Kasumi-1 (cell line): ENCODE results near the gene PROCA1.

Experiments
- DNase-seq, 2 experiments: peaks; one replicate each; lab custom pipeline; 2025; lab: John Stamatoyannopoulos, UW

The PROCA1 gene, protein sequence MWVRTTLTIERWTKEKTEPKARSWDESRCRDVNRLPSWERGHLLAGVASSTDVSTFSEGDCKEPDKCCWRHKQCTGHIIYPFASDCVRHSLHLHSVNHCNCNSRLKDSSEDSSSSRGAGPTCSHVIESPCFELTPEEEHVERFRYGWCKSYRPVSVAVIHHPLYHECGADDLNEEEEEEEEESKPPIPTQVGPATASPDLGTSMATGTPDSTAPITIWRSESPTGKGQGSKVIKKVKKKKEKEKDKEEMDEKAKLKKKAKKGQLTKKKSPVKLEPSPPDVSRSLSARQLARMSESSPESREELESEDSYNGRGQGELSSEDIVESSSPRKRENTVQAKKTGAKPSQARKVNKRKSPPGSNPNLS

DNA sequence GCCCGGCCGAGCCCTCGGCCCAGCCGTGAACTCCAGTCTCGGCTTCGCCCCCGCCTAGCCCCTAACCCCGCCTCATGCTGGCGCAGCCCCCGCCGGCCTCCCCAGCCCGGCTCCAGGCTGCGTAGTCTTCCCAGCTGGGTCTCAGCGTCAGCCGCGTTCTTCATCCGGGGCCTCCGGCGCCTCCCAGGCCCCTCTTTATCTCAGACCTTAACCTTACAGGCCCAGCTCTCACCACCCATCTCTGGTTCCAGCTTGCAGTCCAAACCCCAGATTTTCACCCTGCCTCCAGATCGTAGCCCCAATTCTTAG, at the start of gene PROCA1:
Gene PROCA1, minus strand, starts transcription at position 166 of the 309 bp plus-strand sequence. CDS start 228 bp downstream, outside the sequence.
- peak; percentile 58 to 59 for DNase-seq

DNA sequence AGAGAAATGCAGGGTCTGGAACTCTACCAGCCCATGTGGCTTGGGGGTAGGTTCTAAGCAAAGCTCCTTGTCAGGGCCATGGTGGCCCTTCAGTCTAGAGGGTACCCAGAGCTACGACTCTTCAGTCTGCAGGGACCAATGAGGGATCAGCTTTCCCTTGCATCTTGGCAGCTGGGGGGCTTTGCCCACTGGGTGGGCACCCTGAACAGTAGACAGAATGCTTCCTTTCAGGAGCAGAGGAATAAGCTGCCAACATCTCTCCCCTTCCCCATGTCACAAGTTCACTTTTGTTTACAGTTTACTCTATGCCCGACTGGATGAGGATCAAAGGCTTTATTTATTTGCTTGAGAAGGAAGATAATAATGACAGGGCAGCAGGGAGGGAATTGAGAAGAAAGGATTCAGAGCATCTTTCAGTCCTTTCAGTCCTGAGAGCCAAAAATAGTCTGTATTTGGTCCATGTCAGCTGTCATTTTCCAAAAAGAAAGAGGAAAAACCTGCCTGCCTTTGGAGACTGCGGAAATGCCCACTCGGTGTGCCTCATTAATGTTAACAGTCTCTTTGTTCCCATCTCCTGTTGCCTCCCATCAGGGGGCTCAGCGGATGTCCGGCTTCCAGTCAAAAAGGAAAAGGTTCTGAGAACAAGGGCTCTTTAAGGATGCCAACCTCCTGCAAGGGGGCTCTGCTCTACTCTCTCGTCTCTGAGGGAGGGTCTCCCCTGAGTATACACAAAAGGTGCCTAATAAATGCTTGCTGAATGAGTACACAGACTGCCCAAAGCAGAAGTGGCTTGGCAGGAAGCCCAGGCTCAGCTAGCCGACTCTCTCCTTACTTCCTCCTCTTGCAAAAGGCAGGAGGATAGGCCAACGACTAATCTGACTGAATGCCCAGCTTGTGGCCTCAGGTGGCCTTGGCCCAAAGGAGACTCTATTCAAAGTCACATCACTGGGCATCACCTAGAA, 49.2 kb upstream of the PROCA1 start:
- DNase-seq = peak; percentile 69 to 79

- no peak for DNase-seq
These were observed 47.7 kb upstream of the PROCA1 start for GRCh38 chr17:28759256-28759865.

GRCh38 chr17:28758411-28759121, 46.9 kb upstream of the PROCA1 start:
- no peak for DNase-seq

GRCh38 chr17:28756049-28756804, 44.5 kb upstream of the PROCA1 start:
- DNase-seq = no peak

- no peak for DNase-seq
These were observed 43.8 kb upstream of the PROCA1 start for GRCh38 chr17:28755486-28755885.

- DNase-seq = no peak
These were observed 40.1 kb upstream of the PROCA1 start for GRCh38 chr17:28751600-28752366.

DNA sequence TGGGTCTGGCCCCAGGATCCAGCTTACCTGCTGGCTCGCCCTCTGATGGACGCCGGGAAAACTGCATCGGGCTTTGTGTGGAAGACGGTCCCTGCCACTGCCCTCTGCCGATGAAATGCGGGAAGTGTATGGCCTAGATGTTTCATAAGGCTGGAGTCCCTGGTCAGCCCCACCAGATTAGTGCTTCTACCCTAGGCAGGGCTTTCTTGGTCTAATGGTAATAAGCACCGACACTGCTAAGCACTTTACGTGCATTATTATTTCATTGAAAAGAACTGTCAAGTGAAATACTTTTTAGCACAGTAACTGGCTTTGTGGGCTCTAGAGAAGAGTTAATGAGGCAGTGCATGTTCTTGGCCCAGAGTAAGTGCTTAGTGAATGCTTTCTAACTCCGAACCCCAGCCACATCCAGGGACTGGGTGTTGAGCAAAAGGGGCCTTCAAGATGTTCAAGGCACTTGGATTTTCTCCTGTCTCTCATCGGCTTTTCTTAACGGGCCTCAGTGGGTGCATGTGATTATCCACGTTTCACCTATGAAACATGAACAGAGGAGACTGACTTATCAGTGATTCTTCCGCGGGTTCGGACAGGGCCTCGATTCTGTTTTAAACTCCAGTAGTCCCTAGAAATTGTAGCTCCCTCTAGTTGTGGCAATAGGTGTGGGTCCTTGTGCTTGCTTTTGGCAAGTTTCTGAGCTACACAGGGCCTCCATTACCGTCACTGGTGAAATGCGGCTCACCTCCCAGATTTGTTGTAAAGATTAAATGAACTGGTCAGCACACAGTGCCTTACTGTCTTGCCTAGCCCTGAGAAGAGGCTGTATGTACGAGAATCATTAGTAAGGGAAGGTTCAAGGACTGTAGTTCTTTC, 38.7 kb upstream of the PROCA1 start:
- DNase-seq = peak; percentile 89 to 90

- no peak for DNase-seq
These were observed 38.0 kb upstream of the PROCA1 start for GRCh38 chr17:28749516-28750177.

DNA sequence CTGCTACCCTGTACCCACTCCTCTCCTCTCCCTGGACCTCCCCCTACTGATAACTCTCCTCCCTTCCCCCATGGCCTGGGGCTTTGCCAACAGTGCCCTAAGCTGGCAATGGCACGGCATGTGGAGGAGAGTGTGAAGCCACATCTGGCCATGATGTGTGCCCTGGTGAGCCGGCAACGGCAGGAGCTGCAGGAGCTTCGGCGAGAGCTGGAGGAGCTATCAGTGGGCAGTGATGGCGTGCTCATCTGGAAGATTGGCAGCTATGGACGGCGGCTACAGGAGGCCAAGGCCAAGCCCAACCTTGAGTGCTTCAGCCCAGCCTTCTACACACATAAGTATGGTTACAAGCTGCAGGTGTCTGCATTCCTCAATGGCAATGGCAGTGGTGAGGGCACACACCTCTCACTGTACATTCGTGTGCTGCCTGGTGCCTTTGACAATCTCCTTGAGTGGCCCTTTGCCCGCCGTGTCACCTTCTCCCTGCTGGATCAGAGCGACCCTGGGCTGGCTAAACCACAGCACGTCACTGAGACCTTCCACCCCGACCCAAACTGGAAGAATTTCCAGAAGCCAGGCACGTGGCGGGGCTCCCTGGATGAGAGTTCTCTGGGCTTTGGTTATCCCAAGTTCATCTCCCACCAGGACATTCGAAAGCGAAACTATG, 37.3 kb upstream of the PROCA1 start:
- no peak for DNase-seq

GRCh38 chr17:28747801-28748750, 36.4 kb upstream of the PROCA1 start:
- DNase-seq = no peak

GRCh38 chr17:28747051-28747691, 35.5 kb upstream of the PROCA1 start:
- DNase-seq = no peak

DNA sequence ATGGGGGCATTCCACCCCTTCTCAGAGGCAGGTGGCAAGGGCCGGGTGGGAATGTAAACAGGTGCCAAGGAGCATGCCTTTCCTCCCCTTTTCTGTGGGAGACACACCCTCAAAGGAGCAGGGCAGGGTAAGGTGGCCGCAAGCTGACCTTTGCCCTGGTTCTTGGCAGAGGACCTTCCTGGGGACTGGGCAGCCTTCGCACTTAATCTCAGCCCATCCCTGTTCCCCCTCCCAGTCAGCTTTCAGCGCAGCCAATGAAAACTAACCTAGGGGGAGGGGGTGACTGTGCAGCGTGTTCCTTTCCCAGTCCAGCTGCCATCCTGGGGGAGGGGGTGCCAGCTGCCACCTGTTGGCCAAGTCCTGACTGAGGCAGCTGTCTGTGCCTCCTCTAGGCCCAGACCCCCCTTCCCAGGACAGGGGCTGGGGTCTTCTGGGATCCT, 34.9 kb upstream of the PROCA1 start:
- no peak for DNase-seq

GRCh38 chr17:28745786-28746411, 34.2 kb upstream of the PROCA1 start:
- no peak for DNase-seq

DNA sequence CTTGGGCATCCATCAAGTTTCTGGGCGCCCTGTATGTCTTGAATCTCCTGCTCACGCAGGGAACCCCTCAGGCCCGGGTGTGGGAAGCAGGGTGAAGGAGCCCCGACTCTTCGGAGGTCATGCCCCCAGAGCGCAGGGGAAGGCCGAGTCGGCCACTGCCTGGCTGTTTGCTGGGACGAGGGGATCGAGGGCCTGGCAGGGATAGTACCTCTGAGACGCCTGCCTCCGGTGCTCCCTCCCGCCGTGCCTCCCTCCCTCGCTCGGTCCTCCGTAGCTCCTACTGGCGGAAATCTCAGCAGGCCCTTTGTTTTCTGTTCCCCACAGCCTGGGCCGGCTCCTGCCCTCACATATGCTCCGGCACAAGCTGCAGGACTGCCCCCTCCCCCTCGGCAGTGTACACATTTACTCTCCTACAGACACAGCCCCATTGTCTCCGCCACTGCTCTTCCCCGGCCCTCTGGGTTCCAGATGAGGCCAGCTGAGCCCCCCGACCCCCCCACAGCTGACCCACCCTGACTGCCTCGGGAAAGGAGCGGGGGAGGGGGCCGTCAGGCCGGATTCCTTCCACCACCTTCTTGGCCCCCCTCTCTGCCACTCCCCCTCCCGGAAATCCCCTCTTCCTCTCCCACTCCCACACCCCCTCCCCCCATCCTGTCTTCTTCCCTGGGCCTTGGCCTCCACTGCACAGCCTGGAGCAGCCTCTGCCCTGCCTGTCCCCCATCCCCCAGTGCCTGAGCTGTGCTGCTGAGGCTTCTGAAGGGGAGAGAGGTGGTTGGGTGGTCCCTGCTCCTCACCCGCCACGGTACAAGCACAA, 33.5 kb upstream of the PROCA1 start:
- DNase-seq = peak; percentile 14 to 21
